Gastrocnemius medialis (tissue), 4 donors: ENCODE data around the gene SHPK. TPM values are rescaled to one million over a fixed set of nuclear protein-coding genes. Genes with fewer than 3 reads are reported as not detected.

Experiments used
- ATAC-seq, 2 donors: fragments of 150-250 bp; one replicate each; pipeline ENCODE4 v1.9.1; 2016
- DNase-seq, 2 donors: peaks; one replicate each; pipeline ENCODE4 v3.0.0-alpha.2; 2019
- H3K27ac ChIP-seq, 4 donors: fragments of 200-600 bp; sonication (generic); 1 replicate in 1 of 4; 2 replicates in 3 of 4; pipeline ENCODE4 v1.5.1; 2016 to 2018; ENCODE audit warnings: mild to moderate bottlenecking in 2 of 4, moderate library complexity in 1 of 4
- H3K27me3 ChIP-seq, 3 donors: fragments of 200-600 bp; sonication (generic) in 2 of 3; 1 replicate in 1 of 3; 2 replicates in 2 of 3; pipeline versions ENCODE4 v1.5.1 to v1.6.0; 2016 to 2019; ENCODE audit warnings: mild to moderate bottlenecking in 1 of 3, moderate library complexity in 1 of 3
- H3K36me3 ChIP-seq, 2 donors: fragments of 200-600 bp; sonication (generic) in 1 of 2; one replicate each; pipeline ENCODE4 v1.5.1; 2017 to 2018
- H3K4me1 ChIP-seq, 2 donors: fragments of 200-600 bp; sonication (generic) in 1 of 2; one replicate each; pipeline ENCODE4 v1.5.1; 2016 to 2017; ENCODE audit warnings: mild to moderate bottlenecking in 2 of 2
- H3K4me3 ChIP-seq, 4 donors: fragments of 200-600 bp; sonication (generic) in 3 of 4; 1 replicate in 1 of 4; 2 replicates in 3 of 4; pipeline ENCODE4 v1.5.1; 2016 to 2019; ENCODE audit warnings: mild to moderate bottlenecking in 2 of 4
- H3K9me3 ChIP-seq, 3 donors: fragments of 200-600 bp; sonication (generic) in 2 of 3; 1 replicate in 1 of 3; 2 replicates in 2 of 3; pipeline ENCODE4 v1.5.1; 2016 to 2019
- POLR2A ChIP-seq, 2 donors: fragments of 450-650 bp; IDR thresholded peaks; one replicate each; pipeline ENCODE4 v1.6.1; 2017; ENCODE audit warnings: antibody characterized with exemption in 2 of 2, mild to moderate bottlenecking in 2 of 2, moderate library complexity in 2 of 2
- in situ Hi-C, 4 donors: fragments of 200-750 bp; cut with MboI; loops; one replicate each; pipeline versions ENCODE4 v1.15.0 to v1.8.0; 2017; ENCODE audit warnings: low sequenced_read_pairs in 4 of 4
- intact Hi-C: fragments of 100-400 bp; cut with DNase I; formaldehyde crosslinking; loops from one replicate; pipeline ENCODE4 v1.15.1; 2023; ENCODE audit warnings: low total_unique reads
- total RNA-seq, 4 donors: library from RNA; depleted of rRNA; stranded (reverse); fragments of >200 nt; gene quantifications; one replicate each; pipeline versions ENCODE4 v1.1.0 to v1.2.3, GENCODE V29; 2016
- TF ChIP-seq, protein P1 (sequence below), 5 experiments: fragments of 450-650 bp in 3 of 5; fragments of 200-600 bp in 2 of 5; sonication (generic) in 2 of 5; IDR thresholded peaks in 4 of 5; conservative IDR thresholded peaks in 1 of 5; 1 replicate in 4 of 5; 2 replicates in 1 of 5; pipeline ENCODE4 v1.5.1; 2016 to 2019; ENCODE audit warnings: antibody characterized with exemption in 5 of 5, mild to moderate bottlenecking in 3 of 5, moderate library complexity in 3 of 5

Gene SHPK
- total RNA-seq, 4 donors from 2014 or later, result 4.1 to 4.7 (median 4.4) TPM

DNA sequence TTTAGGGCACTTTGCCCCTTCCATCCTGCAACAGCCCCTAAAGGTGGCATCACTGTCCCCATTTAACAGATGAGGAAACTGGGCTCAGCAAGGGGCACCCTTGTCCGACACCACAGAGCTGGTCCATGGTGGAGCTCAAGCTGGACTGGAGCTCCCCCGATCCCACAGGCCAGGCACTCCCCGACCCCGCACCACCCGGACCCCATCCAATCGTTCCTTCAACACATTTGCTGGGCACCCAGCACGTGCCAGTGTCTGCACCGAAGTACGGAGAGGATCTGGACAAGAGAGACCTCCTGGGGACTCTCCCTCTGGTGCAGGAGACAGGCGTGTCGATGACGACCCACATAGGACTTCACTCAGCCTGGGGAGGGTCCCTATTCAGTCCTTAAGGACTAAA lies 46.0 kb upstream of the SHPK start:
- intact Hi-C loops, result loop anchor here (5.0 kb wide), 2 partner anchors 40 to 145 kb away; partner anchors contain the start of gene HASPIN
- Histone ChIP-seq H3K4me3 (no peak overlapping the region), H3K36me3 (peaks cover 0 to 18% of the 10 kb centered on the region in 2 donors), H3K9me3 (no peaks in the 10 kb centered on the region), H3K27me3 (no peaks in the 10 kb centered on the region), H3K27ac (no peak overlapping the region), H3K4me1 (no peaks in the 10 kb centered on the region)
- TF ChIP-seq, protein P1, sequence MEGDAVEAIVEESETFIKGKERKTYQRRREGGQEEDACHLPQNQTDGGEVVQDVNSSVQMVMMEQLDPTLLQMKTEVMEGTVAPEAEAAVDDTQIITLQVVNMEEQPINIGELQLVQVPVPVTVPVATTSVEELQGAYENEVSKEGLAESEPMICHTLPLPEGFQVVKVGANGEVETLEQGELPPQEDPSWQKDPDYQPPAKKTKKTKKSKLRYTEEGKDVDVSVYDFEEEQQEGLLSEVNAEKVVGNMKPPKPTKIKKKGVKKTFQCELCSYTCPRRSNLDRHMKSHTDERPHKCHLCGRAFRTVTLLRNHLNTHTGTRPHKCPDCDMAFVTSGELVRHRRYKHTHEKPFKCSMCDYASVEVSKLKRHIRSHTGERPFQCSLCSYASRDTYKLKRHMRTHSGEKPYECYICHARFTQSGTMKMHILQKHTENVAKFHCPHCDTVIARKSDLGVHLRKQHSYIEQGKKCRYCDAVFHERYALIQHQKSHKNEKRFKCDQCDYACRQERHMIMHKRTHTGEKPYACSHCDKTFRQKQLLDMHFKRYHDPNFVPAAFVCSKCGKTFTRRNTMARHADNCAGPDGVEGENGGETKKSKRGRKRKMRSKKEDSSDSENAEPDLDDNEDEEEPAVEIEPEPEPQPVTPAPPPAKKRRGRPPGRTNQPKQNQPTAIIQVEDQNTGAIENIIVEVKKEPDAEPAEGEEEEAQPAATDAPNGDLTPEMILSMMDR (IDR thresholded peaks at IDR 0.05 in 4 of 5, conservative IDR thresholded peaks at IDR 0.05 in 1 of 5), result no peak
- TF ChIP-seq POLR2A (IDR thresholded peaks at IDR 0.05), result no peak
- no peak for ATAC-seq
- in situ Hi-C loops, result no loop called here
- no peak for DNase-seq

DNA sequence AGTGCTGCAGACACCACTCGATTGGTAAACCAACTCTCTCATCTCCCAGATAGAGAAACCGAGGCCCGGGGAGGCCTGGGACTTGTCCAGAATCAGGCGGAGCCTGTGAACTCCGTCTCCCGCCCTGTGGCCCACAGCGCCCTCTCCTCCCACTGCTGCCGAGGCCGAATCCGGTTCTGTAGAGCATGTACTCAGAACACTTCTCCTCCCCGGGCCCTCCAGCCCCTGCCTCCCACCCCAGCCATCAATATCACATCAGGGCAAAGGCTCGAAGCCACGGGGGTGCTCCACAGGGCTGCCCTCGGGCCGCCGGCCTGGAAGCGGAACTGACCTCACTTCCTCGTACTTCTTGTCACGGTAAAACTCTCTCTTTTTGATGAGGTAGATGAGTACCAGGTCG lies 45.5 kb upstream of the SHPK start:
- Histone ChIP-seq H3K4me3 (no peak overlapping the region), H3K4me1 (no peaks in the 10 kb centered on the region), H3K27ac (no peak overlapping the region), H3K36me3 (peaks cover 0 to 18% of the 10 kb centered on the region in 2 donors), H3K9me3 (no peaks in the 10 kb centered on the region), H3K27me3 (no peaks in the 10 kb centered on the region)
- in situ Hi-C loops, result no loop called here
- TF ChIP-seq POLR2A (IDR thresholded peaks at IDR 0.05), result no peak
- TF ChIP-seq, protein P1 (IDR thresholded peaks at IDR 0.05 in 4 of 5, conservative IDR thresholded peaks at IDR 0.05 in 1 of 5), result no peak
- no peak for DNase-seq
- intact Hi-C loops, result loop anchor here (5.0 kb wide), 2 partner anchors 41 to 146 kb away; partner anchors contain the start of gene HASPIN
- ATAC-seq, result no peak

DNA sequence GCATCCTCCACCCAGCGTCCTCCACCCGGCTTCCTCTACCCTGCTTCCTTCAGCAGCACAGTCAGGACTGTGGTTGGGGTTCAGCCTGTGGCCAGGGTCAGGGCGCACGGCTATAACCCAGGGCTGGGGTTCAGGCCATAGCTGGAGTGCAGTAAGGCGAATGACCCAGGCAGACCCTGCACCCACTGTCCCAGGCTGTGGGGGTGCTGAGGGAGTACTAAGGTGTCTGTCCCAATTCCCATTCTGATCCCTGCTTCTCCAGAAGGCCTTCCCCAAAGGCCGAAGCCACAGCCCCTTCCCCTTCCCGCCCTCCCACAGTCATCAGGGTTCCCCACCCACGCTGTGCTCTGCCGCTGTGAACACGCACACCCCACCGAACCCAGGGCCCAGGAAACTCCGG lies 45.0 kb upstream of the SHPK start:
- Histone ChIP-seq H3K9me3 (no peaks in the 10 kb centered on the region), H3K27ac (no peak overlapping the region), H3K27me3 (no peaks in the 10 kb centered on the region), H3K4me1 (no peaks in the 10 kb centered on the region), H3K4me3 (no peak overlapping the region), H3K36me3 (peaks cover 0 to 20% of the 10 kb centered on the region in 2 donors)
- no peak for TF ChIP-seq POLR2A (IDR thresholded peaks at IDR 0.05)
- TF ChIP-seq, protein P1 (IDR thresholded peaks at IDR 0.05 in 4 of 5, conservative IDR thresholded peaks at IDR 0.05 in 1 of 5), result no peak
- intact Hi-C loops (loop anchor here (5.0 kb wide), 2 partner anchors 41 to 146 kb away; partner anchors contain the start of gene HASPIN), in situ Hi-C loops (no loop called here)
- DNase-seq, result no peak
- no peak for ATAC-seq

DNA sequence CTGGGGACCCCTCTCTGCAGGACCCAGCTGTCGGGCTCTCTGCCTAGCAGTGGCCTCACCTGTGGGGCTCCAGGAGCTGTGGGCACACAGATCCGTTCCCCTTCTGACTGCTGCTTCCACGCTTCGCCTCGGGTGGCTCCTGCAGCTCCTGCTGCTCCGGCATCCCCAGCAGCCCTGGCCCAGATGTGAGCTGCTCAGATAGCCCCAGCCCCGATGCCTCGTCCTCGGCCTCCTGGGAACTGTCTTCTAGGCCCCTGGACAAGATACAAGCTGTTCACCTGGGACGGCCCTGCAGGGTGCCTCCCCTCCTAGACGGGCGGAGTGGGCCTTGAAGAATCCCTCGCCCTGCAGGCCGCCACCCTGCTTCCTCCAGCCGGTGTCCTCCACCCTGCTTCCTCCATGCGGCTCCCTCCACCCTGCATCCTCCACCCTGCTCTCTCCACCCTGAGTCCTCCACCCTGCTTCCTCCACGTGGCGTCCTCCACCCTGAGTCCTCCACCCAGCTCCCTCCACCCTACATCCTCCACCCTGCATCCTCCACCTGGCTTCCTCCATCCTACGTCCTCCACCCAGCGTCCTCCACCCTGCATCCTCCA lies 43.6 kb upstream of the SHPK start:
- ATAC-seq (no peak), DNase-seq (no peak)
- Histone ChIP-seq H3K27ac (no peak overlapping the region), H3K9me3 (no peaks in the 10 kb centered on the region), H3K4me1 (no peaks in the 10 kb centered on the region), H3K4me3 (no peak overlapping the region), H3K36me3 (peaks cover 0 to 24% of the 10 kb centered on the region in 2 donors), H3K27me3 (no peaks in the 10 kb centered on the region)
- intact Hi-C loops (loop anchor here (5.0 kb wide), 2 partner anchors 43 to 148 kb away; partner anchors contain the start of gene HASPIN), in situ Hi-C loops (no loop called here)
- TF ChIP-seq, protein P1 (IDR thresholded peaks at IDR 0.05 in 4 of 5, conservative IDR thresholded peaks at IDR 0.05 in 1 of 5), result no peak
- TF ChIP-seq POLR2A (IDR thresholded peaks at IDR 0.05), result no peak
